HG03175 (cell line): ENCODE results near the gene SOWAHA.
A peak's percentile ranks its signal among the peaks of the same experiment; 100 is the strongest.
"Not testable (repeated sequence)": the region's sequence is repeated elsewhere in the genome, so short reads cannot be mapped to it uniquely, and the experiment has no call there.

Experiments
- ATAC-seq: cut with Tn5 transposase; IDR thresholded peaks from one replicate; pipeline ENCODE4 v1.9.1; 2021; ENCODE audit warnings: mild to moderate bottlenecking, moderate library complexity; ENCODE audit not compliant: unreplicated experiment

SOWAHA gene

DNA sequence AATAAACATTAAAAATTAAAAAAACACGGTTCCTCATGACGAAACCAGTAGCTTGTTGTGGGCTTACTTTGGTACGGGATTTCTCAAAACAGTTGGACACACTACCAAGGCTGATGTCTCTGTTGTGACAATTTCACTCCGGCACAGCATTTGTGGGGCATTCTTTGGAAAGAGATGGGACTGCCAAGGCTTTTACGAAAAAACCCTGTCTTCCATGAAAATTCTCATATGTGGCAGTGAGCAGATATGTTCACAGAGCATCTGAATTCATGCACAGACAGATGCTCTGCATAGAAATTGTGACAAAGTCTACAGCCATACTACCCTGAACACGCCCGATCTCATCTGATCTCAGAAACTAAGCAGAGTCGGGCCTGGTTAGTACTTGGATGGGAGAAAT lies 35.2 kb downstream of the SOWAHA start:
- ATAC-seq = no peak

DNA sequence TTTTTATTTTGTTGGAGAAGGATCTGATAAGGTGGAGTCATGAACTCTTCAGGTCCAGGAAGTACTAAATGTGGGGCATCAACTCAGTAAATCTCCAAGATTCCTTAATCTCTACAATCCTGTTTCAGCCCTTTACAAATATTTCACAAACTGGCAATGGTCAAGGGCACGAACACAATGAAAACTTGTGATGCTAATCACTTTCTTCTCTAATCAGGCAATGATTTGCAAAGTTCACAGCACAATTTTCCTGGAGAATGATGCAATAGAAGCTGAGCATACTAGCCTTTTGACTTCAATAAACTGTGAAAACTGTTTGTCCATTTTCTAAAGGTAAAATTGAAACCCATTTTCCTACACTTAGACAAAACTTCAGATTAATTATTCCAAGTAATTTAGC lies 36.2 kb downstream of the SOWAHA start:
- ATAC-seq = no peak

DNA sequence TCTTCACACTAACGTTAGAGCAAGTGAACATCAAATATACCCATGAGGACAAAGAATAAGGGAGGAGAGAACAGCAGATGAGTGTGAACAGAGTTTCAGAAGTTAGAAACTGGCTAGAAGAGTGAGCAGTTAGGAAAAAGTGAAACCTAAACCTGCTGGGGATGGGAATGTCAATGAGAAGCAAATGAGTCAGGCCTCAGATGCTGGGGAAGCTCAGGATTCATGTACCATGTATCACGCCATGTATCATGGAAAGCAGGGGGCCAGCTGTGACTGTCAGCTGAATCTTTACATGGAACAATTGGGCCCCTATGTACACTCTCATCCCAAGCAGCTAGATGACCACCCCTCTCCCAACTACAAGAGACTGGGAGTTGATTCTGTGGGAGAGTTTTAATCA lies 37.0 kb downstream of the SOWAHA start:
- no peak for ATAC-seq

DNA sequence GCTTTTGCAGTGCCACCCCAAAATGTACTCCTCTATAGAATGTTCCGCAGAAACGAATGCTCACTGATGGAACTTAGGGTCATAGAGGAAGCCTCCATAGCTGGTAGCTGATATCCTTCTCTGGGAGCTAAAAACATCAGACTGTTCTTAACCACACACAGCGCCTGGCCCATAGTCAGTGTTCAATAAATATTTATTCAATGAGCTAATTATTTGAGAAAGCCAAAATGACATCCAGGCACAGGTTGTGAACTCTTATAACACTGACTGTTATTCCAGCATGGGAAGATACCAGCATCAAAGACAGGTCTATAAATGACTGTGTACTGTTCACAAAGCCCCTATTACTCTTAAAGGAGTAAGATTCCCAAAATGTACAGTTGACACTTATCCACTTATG lies 40.2 kb downstream of the SOWAHA start:
- ATAC-seq = no peak

DNA sequence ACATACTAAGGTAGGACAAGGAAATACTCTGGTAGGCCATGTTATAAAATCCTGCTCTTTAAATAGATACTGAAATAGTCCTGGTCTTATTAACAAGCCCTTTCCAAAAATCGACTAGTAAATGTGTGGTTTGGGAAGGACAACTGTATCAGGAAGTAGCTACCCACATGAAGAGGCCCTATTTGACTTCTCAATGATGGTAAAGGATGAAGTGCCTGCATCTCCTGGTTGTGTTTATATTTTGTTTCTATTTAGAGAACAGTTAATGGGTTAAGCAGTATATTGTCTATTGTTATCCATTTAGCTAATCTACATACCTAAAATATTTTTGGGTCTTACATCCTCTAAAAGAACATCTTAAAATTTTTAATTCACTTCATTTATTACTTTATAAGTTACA lies 40.7 kb downstream of the SOWAHA start:
- ATAC-seq = no peak

DNA sequence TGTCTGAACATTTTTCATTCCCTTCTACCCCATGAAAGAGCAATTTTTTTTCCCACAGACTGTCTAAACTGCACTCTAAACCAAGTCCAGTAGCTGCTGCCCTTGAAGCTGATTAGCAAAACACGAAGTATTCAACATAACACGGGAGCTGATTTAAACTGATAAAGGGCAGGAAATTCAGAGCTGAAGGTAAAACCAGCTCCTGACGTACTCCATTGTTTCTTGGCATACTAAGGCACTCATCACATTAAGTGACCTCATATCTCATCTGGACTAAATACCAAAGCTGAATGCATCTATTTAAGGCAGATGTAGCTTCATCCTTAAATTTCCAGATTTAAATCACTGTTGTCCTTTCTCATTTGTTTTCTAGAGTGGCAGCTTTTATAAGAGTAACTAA lies 41.2 kb downstream of the SOWAHA start:
- ATAC-seq = no peak

DNA sequence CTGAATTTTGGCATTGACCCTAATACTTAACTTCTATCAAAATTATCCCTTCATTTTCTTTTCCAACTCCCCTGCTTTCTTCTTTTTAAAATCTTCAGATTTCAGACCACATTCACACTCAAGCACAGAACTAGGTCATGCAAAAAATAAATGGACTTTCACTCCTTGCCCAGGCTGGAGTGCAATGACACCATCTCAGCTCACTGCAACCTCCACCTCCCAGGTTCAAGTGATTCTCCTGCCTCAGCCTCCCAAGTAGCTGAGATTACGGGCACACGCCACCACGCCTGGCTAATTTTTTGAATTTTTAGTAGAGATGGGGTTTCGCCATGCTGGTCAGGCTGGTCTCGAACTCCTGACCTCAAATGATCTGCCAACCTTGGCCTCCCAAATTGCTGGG lies 41.9 kb downstream of the SOWAHA start:
- ATAC-seq = not testable (repeated sequence)

DNA sequence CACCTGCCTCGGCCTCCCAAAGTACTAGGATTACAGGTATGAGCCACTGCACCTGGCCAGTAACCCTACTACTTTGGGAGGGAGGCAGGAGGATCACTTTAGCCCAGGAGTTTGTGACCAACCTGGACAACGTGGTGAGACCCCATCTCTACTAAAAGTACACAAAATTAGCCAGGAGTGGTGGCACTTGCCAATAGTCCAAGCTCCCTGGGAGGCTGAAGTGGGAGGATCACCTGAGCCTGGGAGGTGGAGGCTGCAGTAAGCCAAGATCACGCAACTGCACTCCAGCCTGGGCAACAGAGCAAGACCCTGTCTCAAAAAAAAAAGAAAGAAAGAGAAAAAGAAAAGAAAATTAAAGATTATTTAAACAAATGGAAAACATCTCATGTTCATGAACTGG lies 42.9 kb downstream of the SOWAHA start:
- no peak for ATAC-seq

DNA sequence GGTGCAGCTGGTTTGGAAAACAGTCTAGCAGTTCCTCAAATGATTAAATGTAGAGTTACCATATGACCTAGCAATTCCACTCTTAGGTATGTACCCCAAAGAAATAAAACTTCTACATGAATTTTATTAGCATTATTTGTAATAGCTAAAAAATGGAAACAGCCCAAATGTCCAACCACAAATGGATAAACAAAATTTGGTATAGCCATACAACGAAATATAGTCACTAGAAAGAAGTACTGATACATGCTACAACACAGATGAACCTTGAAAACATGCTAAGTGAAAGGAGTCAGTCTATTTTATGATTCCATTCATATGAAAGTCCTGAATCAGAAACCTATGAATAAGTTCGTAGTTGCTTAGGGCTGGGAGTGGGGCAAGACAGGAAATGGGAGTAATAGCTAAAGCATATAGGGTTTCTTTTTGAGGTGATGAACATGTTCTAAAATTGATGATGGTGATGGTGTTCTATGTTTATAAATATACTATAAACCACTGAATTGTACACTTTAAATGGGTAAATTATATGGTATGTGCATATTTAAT lies 46.9 kb downstream of the SOWAHA start:
- no peak for ATAC-seq

DNA sequence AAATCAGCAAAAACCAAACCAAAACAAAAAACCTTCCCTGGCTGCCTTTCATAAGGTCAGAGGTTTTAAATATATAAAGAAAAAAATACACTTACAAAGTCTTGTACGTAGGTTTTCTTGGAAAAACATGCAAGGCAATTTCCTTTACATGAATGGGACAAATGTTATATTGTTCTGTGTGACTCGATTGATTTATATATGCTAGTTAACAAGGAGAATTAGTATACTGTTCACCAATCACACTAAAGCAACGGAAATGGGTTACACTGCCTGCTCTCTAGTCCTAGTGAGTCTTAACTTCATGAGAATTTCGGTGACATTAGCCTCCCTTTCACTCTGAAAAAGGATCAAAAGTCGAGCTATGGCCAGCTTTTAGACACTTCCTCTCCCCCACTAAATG lies 47.6 kb downstream of the SOWAHA start:
- no peak for ATAC-seq

DNA sequence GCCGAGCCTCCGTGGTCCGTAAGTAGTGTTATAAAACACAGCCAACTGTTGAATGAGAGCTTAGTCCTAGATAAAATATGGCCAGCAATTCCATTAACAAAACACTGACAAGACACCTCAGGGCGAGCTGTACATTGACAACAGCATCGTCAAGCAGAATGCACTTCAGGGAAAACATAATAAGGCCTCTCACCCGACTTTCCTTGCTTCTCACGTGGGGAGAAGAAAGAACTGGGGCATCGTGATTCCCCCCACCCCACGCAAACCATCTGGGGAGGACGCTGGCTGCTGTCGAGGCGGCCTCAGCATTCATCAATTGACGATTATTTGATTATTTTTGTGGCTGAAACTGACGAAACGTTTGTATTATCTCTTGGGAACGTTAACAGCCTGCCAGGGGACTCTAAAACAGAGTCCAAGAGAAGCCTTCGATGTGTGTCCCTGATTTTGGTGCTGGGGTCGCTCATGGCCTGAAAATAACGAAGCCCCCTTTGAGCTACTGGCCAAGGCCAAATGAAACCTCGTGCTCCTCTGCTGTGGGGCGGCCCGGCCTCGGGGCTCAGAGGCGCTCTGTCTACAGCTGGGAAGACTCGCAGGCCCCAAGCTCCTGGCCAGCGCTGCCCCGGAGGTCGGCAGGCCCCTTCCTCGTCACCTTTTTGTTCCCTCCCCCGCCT lies 52.7 kb downstream of the SOWAHA start:
- peak; percentile 31 for ATAC-seq
